WTC11 (cell line): ENCODE measurements around the gene CD2AP. TPM values are rescaled to one million over a fixed set of nuclear protein-coding genes. Genes with fewer than 3 reads are reported as not detected.

Experiments
- ATAC-seq: fragments of 200-7000 bp; cut with Tn5 transposase; 2 replicates; pipeline ENCODE4 v1.10.0; 2021; ENCODE audit warnings: mild to moderate bottlenecking, moderate library complexity
- CTCF ChIA-PET: fragments of 300-600 bp; sonication (Branson Sonifier 250); formaldehyde crosslinking; loops from one replicate; lab custom pipeline; 2021; ENCODE audit warnings: antibody characterized with exemption; lab: Charles Lee
- POLR2A ChIA-PET: fragments of 350-600 bp; sonication (Branson Sonifier 250); formaldehyde crosslinking; loops from one replicate; lab custom pipeline; 2021; ENCODE audit warnings: antibody characterized with exemption; lab: Charles Lee
- DNase-seq: peaks from one replicate; pipeline ENCODE4 v3.0.0; 2021; ENCODE audit warnings: low spot score
- H3K27ac Mint-ChIP-seq: 2 replicates; pipeline ENCODE4 v1.8.0; 2021; ENCODE audit warnings: mixed read lengths
- H3K27me3 Mint-ChIP-seq: 2 replicates; pipeline ENCODE4 v1.8.0; 2021; ENCODE audit warnings: low read depth, mild to moderate bottlenecking, moderate library complexity, mixed read lengths
- H3K36me3 Mint-ChIP-seq: 2 replicates; pipeline ENCODE4 v1.8.0; 2021; ENCODE audit warnings: mixed read lengths
- H3K4me1 Mint-ChIP-seq: 2 replicates; pipeline ENCODE4 v1.8.0; 2022; ENCODE audit warnings: mixed read lengths
- H3K4me3 Mint-ChIP-seq: 2 replicates; pipeline ENCODE4 v1.8.0; 2021; ENCODE audit warnings: mild to moderate bottlenecking, moderate library complexity, mixed read lengths
- H3K9me3 Mint-ChIP-seq: 2 replicates; pipeline ENCODE4 v1.8.0; 2021; ENCODE audit warnings: mixed read lengths
- CBFB ChIP-seq: sonication (generic); formaldehyde crosslinking; IDR thresholded peaks from 2 replicates; pipeline ENCODE4 v1.8.1; 2022; ENCODE audit warnings: mild to moderate bottlenecking, low read depth, missing genetic modification reagents
- GTF2I ChIP-seq: fragments of 250-450 bp; sonication (Bioruptor Pico); conservative IDR thresholded peaks from 2 replicates; pipeline ENCODE4 v1.4.0; 2021; ENCODE audit warnings: mild to moderate bottlenecking
- NR3C1 ChIP-seq: sonication (generic); formaldehyde crosslinking; conservative IDR thresholded peaks from 2 replicates; pipeline ENCODE4 v1.8.1; 2023; ENCODE audit warnings: low read depth, mild to moderate bottlenecking, missing genetic modification reagents
- SOX15 ChIP-seq: fragments of 250-450 bp; sonication (Bioruptor Pico); IDR thresholded peaks from 2 replicates; pipeline ENCODE4 v1.9.0; 2021; ENCODE audit warnings: mild to moderate bottlenecking
- TEAD1 ChIP-seq: sonication (generic); formaldehyde crosslinking; IDR thresholded peaks from 2 replicates; pipeline ENCODE4 v1.8.0; 2022; ENCODE audit warnings: mild to moderate bottlenecking, missing genetic modification reagents
- TP53 ChIP-seq: sonication (generic); formaldehyde crosslinking; IDR thresholded peaks from 2 replicates; pipeline ENCODE4 v1.8.1; 2023; ENCODE audit warnings: mild to moderate bottlenecking, missing genetic modification reagents
- total RNA-seq: library from RNA; stranded (reverse); gene quantifications from 3 replicates; pipeline ENCODE4 v1.2.3, GENCODE V29; 2021
- TF ChIP-seq, protein P1 (sequence below): fragments of 250-450 bp; sonication (Bioruptor Pico); IDR thresholded peaks from 2 replicates; pipeline ENCODE4 v2.1.2; 2022; ENCODE audit warnings: mild to moderate bottlenecking, moderate library complexity
- TF ChIP-seq, protein P2 (sequence below): sonication (generic); formaldehyde crosslinking; IDR thresholded peaks from 2 replicates; pipeline ENCODE4 v1.8.1; 2023; ENCODE audit warnings: mild to moderate bottlenecking, missing genetic modification reagents
- TF ChIP-seq, protein P3 (sequence below): sonication (generic); formaldehyde crosslinking; IDR thresholded peaks from 2 replicates; pipeline ENCODE4 v1.8.1; 2022; ENCODE audit warnings: mild to moderate bottlenecking, missing genetic modification reagents, moderate library complexity, borderline replicate concordance
- TF ChIP-seq, protein P4 (sequence below): sonication (generic); formaldehyde crosslinking; IDR thresholded peaks from 2 replicates; pipeline ENCODE4 v1.8.1; 2023; ENCODE audit warnings: mild to moderate bottlenecking, moderate library complexity, missing genetic modification reagents
- TF ChIP-seq, protein P5 (sequence below): sonication (generic); formaldehyde crosslinking; IDR thresholded peaks from 2 replicates; pipeline ENCODE4 v1.8.1; 2022; ENCODE audit warnings: mild to moderate bottlenecking, moderate library complexity, missing genetic modification reagents
- TF ChIP-seq, protein P6 (sequence below): fragments of 250-450 bp; sonication (Bioruptor Pico); IDR thresholded peaks from 2 replicates; pipeline ENCODE4 v1.9.0; 2021; ENCODE audit warnings: mild to moderate bottlenecking
- TF ChIP-seq, protein P7 (sequence below): sonication (generic); formaldehyde crosslinking; IDR thresholded peaks from 2 replicates; pipeline ENCODE4 v1.8.0; 2022; ENCODE audit warnings: mild to moderate bottlenecking, missing genetic modification reagents
- TF ChIP-seq, protein P8 (sequence below): sonication (generic); formaldehyde crosslinking; IDR thresholded peaks from 2 replicates; pipeline ENCODE4 v1.8.0; 2023; ENCODE audit warnings: mild to moderate bottlenecking, missing genetic modification reagents

CD2AP gene
- total RNA-seq, 1 experiment from 2014 or later, result 77.0 TPM

DNA sequence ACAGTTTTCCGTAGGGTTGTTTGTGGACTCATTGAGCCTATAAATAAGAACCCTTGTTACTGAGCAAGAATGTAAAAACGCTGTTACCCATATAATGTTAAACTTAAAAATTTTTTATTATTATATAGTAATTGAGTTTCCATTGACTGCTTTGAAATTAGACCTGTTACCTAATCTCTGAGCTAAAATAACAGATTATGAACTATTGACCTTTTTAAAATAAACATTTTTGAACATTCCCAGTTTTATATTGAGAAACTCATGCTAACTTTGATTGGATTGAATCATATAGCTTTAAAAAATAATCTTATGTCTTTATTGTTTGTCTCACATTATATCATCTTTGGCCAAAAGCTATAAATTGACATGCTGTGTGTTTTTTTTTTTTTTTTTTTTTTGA, 95.5 kb downstream of the CD2AP start (continued):
- TF ChIP-seq, protein P1, sequence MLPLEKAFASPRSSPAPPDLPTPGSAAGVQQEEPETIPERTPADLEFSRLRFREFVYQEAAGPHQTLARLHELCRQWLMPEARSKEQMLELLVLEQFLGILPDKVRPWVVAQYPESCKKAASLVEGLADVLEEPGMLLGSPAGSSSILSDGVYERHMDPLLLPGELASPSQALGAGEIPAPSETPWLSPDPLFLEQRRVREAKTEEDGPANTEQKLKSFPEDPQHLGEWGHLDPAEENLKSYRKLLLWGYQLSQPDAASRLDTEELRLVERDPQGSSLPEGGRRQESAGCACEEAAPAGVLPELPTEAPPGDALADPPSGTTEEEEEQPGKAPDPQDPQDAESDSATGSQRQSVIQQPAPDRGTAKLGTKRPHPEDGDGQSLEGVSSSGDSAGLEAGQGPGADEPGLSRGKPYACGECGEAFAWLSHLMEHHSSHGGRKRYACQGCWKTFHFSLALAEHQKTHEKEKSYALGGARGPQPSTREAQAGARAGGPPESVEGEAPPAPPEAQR (CRISPR knock-in tag), result no peak
- TF ChIP-seq, protein P2, sequence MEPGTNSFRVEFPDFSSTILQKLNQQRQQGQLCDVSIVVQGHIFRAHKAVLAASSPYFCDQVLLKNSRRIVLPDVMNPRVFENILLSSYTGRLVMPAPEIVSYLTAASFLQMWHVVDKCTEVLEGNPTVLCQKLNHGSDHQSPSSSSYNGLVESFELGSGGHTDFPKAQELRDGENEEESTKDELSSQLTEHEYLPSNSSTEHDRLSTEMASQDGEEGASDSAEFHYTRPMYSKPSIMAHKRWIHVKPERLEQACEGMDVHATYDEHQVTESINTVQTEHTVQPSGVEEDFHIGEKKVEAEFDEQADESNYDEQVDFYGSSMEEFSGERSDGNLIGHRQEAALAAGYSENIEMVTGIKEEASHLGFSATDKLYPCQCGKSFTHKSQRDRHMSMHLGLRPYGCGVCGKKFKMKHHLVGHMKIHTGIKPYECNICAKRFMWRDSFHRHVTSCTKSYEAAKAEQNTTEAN (CRISPR knock-in tag), result no peak
- TF ChIP-seq, protein P3, sequence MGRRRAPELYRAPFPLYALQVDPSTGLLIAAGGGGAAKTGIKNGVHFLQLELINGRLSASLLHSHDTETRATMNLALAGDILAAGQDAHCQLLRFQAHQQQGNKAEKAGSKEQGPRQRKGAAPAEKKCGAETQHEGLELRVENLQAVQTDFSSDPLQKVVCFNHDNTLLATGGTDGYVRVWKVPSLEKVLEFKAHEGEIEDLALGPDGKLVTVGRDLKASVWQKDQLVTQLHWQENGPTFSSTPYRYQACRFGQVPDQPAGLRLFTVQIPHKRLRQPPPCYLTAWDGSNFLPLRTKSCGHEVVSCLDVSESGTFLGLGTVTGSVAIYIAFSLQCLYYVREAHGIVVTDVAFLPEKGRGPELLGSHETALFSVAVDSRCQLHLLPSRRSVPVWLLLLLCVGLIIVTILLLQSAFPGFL (CRISPR knock-in tag), result no peak
- TF ChIP-seq, all 79 proteins: peak for 0

DNA sequence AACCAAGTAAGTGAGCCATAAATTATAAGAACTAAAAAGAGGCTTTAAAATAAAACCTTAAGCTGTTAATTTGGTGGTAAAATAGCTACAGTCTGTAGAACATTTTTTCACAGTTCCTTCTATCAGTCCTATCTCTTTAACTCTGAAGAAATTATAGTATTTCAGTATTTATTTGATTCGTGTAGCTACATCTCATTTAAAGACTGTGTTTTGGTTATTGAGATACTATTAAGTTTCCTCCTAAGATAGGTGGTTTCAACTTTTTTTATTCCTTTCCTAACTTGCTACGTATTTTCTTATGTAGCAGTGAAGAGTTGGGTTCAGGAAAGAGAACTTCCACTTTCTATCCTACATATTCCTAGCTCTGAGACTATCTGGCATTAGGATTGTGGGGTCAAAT, 97.2 kb downstream of the CD2AP start:
- H3K27me3 Mint-ChIP-seq, result no peaks in the 10 kb centered on the region
- TF ChIP-seq, protein P4, sequence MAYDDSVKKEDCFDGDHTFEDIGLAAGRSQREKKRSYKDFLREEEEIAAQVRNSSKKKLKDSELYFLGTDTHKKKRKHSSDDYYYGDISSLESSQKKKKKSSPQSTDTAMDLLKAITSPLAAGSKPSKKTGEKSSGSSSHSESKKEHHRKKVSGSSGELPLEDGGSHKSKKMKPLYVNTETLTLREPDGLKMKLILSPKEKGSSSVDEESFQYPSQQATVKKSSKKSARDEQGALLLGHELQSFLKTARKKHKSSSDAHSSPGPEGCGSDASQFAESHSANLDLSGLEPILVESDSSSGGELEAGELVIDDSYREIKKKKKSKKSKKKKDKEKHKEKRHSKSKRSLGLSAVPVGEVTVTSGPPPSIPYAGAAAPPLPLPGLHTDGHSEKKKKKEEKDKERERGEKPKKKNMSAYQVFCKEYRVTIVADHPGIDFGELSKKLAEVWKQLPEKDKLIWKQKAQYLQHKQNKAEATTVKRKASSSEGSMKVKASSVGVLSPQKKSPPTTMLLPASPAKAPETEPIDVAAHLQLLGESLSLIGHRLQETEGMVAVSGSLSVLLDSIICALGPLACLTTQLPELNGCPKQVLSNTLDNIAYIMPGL (CRISPR knock-in tag), result no peak
- TF ChIP-seq NR3C1 (CRISPR knock-in tag), result no peak
- TF ChIP-seq, protein P5, sequence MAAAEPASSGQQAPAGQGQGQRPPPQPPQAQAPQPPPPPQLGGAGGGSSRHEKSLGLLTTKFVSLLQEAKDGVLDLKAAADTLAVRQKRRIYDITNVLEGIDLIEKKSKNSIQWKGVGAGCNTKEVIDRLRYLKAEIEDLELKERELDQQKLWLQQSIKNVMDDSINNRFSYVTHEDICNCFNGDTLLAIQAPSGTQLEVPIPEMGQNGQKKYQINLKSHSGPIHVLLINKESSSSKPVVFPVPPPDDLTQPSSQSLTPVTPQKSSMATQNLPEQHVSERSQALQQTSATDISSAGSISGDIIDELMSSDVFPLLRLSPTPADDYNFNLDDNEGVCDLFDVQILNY (CRISPR knock-in tag), result no peak
- no peak for TF ChIP-seq TP53
- TF ChIP-seq, protein P6, sequence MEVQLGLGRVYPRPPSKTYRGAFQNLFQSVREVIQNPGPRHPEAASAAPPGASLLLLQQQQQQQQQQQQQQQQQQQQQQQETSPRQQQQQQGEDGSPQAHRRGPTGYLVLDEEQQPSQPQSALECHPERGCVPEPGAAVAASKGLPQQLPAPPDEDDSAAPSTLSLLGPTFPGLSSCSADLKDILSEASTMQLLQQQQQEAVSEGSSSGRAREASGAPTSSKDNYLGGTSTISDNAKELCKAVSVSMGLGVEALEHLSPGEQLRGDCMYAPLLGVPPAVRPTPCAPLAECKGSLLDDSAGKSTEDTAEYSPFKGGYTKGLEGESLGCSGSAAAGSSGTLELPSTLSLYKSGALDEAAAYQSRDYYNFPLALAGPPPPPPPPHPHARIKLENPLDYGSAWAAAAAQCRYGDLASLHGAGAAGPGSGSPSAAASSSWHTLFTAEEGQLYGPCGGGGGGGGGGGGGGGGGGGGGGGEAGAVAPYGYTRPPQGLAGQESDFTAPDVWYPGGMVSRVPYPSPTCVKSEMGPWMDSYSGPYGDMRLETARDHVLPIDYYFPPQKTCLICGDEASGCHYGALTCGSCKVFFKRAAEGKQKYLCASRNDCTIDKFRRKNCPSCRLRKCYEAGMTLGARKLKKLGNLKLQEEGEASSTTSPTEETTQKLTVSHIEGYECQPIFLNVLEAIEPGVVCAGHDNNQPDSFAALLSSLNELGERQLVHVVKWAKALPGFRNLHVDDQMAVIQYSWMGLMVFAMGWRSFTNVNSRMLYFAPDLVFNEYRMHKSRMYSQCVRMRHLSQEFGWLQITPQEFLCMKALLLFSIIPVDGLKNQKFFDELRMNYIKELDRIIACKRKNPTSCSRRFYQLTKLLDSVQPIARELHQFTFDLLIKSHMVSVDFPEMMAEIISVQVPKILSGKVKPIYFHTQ (CRISPR knock-in tag), result no peak
- no peak for TF ChIP-seq SOX15 (CRISPR knock-in tag)
- TF ChIP-seq, protein P7, sequence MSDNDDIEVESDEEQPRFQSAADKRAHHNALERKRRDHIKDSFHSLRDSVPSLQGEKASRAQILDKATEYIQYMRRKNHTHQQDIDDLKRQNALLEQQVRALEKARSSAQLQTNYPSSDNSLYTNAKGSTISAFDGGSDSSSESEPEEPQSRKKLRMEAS (CRISPR knock-in tag), result no peak
- TF ChIP-seq TEAD1 (CRISPR knock-in tag), result no peak
- TF ChIP-seq GTF2I (CRISPR knock-in tag), result no peak
- TF ChIP-seq, protein P8, sequence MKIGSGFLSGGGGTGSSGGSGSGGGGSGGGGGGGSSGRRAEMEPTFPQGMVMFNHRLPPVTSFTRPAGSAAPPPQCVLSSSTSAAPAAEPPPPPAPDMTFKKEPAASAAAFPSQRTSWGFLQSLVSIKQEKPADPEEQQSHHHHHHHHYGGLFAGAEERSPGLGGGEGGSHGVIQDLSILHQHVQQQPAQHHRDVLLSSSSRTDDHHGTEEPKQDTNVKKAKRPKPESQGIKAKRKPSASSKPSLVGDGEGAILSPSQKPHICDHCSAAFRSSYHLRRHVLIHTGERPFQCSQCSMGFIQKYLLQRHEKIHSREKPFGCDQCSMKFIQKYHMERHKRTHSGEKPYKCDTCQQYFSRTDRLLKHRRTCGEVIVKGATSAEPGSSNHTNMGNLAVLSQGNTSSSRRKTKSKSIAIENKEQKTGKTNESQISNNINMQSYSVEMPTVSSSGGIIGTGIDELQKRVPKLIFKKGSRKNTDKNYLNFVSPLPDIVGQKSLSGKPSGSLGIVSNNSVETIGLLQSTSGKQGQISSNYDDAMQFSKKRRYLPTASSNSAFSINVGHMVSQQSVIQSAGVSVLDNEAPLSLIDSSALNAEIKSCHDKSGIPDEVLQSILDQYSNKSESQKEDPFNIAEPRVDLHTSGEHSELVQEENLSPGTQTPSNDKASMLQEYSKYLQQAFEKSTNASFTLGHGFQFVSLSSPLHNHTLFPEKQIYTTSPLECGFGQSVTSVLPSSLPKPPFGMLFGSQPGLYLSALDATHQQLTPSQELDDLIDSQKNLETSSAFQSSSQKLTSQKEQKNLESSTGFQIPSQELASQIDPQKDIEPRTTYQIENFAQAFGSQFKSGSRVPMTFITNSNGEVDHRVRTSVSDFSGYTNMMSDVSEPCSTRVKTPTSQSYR (CRISPR knock-in tag), result no peak
- TF ChIP-seq CBFB (CRISPR knock-in tag), result no peak
- peaks cover 16% of the 10 kb centered on the region for H3K4me1 Mint-ChIP-seq
- no peaks in the 10 kb centered on the region for H3K9me3 Mint-ChIP-seq
- DNase-seq, result no peak
- ChIA-PET CTCF (no interaction called here), POLR2A (no interaction called here)
- no peak for ATAC-seq
- H3K36me3 Mint-ChIP-seq, result peaks cover 26% of the 10 kb centered on the region
- H3K4me3 Mint-ChIP-seq, result no peak overlapping the region
- H3K27ac Mint-ChIP-seq, result no peak overlapping the region
